SK-MEL-5 (cell line): Measurements from ENCODE around the gene ACSF3. TPM values are rescaled to one million over a fixed set of nuclear protein-coding genes. Genes with fewer than 3 reads are reported as not detected.

ENCODE experiments used
- DNase-seq: peaks from one replicate; pipeline ENCODE4 v3.0.0-alpha.2; 2016; ENCODE audit warnings: low read depth, low spot score
- in situ Hi-C: cut with HindIII; loops from 2 replicates; pipeline ENCODE4 v1.10.0; 2016; ENCODE audit warnings: low sequenced_read_pairs, high pct_unique_total_duplicates, low pct_unique_long_range_greater_than_20kb
- total RNA-seq: library from RNA; depleted of rRNA; stranded (reverse); fragments of >200 nt; shearing (Covaris generic); gene quantifications from 2 replicates; pipeline ENCODE4 v1.2.3, GENCODE V29; 2014

ACSF3 gene
- total RNA-seq, 1 experiment from 2014 or later, result 20.6 TPM

DNA sequence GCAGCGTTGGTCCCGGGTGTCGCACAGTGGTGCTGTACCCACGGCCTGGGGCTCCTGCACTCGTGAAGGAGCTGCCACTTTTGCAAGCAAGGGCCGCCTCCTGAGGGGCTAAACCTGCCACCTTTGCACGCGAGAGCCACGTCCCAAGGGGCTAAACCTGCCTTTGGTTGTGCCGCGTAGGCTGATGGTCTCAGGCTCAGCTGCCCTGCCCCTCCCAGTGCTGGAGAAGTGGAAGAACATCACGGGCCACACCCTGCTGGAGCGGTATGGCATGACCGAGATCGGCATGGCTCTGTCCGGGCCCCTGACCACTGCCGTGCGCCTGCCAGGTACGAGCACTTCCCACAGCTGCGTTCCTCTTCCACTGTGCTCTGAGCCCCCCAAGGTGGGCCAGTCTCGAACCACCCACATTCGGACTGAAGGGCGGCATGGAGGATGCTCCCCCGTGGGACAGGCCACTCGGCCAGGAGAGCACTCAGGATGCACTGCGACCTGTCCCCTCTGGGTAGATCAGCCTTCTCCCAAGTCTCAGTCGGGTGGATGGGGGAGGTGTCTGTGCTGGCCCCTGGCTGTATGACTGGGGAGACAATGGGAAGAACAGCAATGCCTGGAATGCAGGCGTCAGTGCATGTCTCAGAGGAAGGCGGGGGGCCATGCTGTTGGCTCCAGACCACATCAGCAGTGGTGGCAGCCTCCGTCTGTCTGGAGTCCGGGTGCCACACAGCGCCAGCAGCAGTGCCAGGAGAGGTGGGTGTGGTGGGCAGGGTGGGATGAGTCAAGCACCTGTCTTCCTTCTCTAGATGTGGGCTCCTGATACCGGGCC lies 20.7 kb downstream of the ACSF3 start:
- no peak for DNase-seq
- in situ Hi-C loops, result no loop called here

DNA sequence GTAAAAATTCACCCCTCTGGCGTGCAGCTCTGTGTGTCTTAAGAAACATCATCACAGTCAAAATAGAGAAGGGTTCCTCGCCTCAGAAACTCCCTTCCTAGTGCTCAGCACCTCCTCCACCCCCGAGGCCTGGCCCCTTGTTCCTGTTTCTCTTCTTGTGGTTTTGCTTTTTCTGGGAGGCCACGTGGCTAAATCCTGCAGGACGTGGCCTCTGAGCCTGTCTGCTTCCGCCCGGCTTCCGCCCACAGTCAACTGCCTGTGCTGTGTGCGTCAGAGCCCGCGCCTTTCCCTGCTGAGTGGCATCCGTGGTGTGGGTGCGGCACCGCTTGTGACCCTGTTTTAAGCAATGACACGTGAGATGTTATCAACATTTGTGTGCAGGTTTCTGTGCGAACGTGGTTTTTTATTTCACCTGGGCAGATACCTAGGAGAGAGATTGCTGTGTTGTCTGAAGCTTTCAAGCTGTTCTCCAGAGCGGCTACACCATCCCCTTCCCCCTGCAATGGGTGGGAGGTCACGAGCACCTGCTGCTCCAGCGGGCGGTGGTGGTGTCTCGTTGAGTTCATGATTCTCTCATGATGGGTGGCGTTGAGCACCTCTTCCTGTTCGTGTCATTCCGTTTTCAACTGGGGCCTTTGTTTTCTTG lies 21.7 kb downstream of the ACSF3 start:
- no peak for DNase-seq
- in situ Hi-C loops, result no loop called here

DNA sequence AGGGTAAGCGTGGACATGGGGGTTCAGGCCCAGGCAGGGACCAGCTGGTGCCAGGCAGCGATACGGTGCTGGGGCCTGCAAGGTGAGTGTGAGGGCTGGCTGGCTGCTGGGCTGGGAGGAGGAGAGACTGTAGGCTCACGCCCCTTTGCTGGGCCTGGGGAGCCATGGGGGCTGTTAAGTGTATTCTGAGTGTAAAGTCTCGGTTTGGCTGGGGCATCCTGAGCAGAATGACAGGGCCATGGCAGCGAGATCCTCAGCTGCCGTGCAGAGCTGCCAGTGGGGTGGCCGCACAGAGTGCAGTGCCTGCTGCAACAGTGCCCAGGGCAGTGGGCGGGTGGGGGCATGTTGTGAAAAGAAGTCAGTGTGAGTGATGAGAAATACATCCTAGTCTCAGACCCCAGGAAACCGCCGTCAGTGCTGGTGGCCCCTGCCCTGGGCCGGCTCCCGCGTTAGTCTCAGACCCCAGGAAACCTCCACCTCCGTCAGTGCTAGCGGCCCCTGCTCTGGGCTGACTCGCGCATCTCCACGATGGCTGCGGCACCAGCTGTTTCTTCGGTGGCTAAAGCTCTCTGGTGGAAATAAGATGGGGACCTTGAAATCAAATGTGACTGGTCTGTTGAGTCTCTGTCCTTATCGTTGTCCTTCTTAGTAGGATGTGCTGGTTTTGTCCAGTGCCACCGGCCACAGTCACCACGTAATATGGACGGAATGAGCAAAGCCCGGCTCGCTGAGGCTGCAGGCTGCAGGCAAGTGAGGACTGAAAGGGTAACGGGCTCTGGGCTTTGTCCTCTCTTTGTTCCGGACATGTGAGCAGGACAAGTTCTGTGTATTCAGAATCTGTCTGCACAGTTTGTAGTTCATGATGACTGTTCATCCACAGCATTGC lies 22.9 kb downstream of the ACSF3 start:
- DNase-seq, result no peak
- in situ Hi-C loops, result no loop called here

DNA sequence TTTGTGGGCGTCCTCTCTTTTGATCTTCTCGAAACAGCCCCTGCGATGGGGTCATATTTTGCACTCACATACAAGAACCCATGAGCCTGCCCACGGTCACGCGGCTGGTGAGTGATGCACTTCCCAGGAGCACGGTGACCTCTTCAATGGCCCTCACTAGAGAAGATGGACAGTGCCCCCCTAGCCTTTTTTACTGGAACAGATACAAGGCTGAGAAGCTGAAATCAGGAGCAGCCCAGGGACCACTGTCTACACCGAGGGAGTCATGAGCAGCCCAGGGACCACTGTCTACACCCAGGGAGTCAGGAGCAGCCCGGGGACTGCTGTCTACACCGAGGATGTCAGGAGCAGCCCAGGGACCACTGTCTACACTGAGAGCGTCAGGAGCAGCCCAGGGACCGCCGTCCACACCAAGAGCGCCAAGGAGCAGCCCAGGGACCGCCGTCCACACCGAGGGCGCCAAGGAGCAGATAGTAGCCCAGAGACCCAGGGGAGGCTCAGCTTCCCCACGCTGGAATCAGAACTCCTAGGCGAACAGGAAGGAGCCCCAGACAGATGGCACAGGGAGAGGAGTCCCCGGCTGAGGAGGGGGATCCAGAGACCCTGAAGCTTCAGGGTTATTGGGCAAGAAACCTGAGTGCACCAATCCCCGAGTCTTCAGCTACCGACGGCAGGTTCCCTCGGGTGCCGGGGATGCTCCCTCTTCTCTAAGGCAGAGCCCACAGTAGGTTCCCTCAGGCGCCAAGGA lies 23.7 kb downstream of the ACSF3 start:
- DNase-seq, result no peak
- in situ Hi-C loops, result no loop called here

DNA sequence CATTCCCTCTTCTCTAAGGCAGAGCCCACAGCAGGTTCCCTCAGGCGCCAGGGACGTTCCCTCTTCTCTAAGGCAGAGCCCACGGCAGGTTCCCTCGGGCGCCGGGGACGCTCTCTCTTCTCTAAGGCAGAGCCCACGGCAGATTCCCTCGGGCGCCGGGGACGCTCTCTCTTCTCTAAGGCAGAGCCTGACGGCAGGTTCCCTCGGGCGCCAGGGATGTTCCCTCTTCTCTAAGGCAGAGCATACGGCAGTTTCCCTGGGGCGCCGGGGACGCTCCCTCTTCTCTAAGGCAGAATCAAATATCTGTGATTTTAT lies 24.3 kb downstream of the ACSF3 start:
- no peak for DNase-seq
- in situ Hi-C loops, result no loop called here

DNA sequence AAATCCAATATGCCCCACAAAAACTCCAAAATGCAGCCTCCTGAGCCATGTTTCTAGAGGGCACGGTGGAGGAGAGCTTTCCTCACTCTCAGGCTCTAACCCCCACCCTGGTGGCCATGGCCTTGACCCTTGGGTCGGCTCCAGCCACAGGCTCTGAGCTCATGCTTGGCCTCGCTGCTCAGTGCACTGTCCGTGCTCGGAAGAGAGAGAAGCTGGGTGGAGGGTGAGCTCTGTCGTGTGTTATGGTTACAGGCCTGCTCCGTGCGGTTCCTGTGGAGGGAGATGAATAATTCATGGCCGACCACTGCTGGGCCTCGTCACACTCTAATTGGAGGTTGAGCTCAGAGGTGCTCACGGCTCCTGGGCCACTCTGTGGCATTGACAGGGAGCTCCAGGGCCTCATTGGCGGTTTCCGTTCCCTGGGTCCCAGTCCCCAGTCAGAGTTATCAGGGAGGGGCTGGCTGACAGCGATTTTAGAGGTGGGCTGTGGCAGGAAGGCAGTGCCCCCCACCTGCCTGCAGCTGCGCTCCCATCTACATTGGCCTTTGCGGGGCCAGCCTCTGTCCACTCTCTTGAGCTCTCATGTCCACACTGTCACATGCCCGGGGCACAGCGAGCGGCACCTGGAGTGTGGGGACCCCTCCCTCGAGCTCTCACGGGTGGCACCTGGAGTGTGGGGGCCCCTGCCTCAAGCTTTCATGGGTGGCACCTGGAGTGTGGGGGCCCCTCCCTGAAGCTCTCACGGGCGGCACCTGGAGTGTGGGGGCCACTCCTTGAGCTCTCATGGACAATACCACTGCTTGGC lies 24.9 kb downstream of the ACSF3 start:
- no peak for DNase-seq
- in situ Hi-C loops, result no loop called here

DNA sequence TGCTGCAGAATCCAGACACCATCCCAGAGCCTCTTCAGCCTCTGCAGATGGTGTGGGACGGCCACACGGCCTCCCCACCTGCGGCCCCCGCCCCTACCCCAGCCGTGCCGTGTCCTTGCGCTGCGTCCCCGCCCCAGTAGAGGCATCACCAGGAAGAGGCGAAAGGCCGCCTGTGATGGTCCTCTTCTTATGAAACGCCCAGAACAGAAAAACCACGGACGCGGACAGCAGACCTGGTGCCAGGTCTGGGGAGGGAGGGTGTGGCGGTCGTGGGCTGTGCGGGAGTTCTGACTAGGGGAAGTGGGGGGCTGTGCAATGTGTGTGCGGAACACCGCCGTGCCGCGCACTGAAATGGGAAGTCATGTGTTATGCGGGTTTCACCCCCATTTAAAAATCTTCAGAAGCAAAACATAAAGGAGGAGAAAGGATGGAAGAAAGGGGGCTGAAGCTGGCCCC lies 25.5 kb downstream of the ACSF3 start:
- in situ Hi-C loops, result no loop called here
- DNase-seq, result no peak

DNA sequence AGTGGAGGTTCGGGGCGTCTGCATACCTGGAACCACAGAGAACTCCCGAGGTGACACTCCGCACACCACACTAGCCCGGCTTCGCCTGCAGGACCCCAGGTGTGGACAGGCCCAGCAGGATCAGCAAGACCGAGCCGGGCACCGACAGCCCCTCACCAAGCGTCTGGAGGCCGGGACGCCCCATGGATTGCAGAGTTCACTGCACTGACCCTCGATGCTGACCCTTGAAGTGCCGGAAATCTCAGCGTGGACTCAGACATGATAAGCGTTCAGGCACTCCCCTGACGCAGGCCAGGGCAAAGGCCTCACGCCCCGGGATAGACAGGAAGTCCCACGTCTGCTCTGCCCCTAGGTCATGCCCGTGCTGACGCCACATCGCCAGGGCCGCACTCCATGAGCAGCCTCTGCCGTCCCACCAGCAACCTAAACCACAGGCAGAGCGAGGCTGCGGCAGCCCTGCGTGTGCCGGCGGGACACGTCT lies 26.0 kb downstream of the ACSF3 start:
- in situ Hi-C loops, result no loop called here
- no peak for DNase-seq

DNA sequence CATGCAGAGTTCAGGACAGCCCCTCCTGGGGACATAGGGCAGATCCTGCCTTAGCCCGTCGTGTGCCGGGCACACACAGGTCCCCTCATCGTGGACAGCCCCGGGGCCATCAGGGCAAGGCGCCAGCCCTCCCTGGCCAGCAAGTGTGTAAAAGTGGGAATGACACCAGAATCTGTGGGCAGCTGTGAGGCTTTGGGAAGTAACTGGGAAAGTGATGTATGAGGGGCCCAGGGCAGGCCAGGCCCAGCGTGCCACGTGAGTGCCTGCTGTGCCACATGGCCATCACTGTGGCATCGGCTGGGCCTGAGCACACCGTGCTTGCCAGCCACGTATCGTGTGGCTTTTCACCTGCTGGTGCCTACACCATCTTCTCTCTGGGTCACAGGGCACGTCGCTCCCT lies 26.6 kb downstream of the ACSF3 start:
- in situ Hi-C loops, result no loop called here
- no peak for DNase-seq

DNA sequence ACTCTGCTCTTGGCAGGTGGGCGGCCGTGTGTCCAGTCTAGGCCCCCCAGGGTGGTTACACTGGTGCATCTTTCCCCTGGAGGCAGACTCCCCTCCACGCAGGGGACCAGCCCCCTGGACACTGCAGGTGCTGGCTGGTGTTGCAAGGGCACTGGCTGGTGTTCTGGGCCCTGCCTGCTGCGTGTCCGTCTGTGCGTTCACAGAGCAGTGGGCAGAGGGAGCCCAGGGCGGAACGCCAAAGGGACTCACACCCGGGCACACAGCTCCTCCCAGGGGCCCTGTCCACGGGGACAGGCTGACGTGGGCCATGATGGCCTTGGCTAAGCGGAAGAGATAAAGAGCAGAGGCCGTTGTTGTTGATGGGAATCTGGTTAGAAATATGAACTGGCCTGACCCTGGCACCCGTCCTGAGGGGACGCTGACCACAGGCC lies 27.3 kb downstream of the ACSF3 start:
- in situ Hi-C loops, result no loop called here
- DNase-seq, result no peak

DNA sequence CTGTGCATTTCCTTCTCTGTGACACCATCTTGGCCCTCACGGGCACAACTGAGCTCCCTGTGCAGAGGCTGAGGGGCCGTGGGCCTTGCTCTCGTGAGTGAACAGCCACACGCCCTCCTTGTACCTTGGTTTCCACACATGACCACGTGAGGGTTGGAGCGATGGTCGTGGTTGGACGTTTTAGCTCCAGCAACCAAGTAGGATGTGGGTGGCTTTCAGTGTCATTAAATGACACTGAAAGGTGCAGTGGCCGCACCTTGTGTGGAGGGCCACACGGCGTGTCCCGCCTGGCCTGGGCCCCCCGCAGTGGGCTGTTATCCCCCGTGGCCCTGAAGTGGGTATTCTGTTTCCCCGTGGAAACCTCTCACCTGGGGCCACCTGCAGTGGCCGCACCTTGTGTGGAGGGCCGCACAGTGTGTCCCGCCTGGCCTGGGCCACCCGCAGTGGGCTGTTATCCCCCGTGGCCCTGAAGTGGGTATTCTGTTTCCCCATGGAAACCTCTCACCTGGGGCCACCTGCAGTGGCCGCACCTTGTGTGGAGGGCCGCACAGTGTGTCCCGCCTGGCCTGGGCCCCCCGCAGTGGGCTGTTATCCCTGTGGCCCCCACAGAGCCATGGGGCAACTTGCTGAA lies 28.2 kb downstream of the ACSF3 start:
- DNase-seq, result no peak
- in situ Hi-C loops, result no loop called here

DNA sequence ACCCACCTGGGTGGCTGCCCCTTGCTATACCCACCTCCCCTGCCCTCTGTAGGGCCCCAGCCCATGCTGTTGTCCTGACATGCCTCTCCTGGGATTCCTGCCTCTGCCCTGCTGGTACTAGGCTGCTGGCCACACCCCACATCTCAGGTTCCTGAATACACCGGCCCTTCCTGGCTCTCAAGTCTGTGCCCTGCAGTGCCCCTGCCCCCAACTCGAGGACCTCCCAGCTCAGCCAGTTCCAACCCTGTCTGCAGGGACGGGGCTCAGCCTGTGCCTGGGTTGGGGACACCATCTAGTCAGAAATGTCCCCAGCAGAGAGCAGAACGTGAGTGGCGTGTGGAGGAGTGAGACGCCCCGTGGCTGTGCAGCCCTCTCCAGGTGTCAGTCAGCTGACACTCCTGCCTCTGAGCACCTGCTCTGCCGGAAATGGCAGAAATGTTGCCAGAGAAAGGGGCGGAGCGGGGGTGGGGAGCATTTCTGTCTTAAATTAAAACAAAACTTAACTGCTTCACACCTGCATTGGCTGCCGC lies 28.7 kb downstream of the ACSF3 start:
- in situ Hi-C loops, result no loop called here
- DNase-seq, result no peak

DNA sequence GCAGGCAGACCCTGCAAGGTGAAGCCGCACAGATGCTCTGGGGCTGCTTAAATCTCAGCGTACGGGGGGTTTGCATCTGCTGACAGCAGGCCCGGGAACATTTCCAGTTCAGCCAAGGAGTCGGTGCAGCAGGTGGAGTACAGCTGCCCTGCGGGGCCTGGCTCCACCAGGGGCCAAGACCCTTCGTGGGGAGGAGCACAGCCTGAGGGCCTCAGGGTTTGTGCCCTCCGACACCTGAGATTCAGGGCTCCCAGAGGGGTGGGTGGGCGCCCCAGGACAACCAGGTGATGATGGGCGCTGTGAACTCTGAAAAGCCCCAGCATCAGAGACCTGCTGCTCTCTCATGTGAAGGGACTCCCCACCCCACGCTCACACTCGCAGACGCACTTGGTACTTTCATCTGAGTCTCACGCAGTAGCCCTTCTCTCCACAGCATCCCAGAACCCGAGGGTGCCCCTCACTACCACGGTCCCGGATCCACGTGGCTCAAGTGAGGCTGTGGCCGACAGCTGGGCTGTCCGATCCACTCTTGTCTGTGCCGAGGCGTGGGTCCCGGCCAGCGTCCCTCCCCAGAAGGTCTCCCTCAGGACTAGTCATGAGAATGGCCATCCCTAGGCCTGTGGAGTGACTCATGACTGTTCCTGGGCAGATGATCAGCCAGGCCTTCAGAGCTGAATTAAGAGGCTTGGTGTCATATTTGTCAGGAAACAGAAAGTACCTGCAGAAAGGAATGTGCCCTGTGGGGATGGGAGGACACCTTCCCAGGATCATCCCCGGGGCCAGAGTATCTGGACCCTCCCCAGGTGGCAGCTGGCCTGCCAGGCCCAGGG lies 29.6 kb downstream of the ACSF3 start:
- in situ Hi-C loops, result no loop called here
- DNase-seq, result no peak

DNA sequence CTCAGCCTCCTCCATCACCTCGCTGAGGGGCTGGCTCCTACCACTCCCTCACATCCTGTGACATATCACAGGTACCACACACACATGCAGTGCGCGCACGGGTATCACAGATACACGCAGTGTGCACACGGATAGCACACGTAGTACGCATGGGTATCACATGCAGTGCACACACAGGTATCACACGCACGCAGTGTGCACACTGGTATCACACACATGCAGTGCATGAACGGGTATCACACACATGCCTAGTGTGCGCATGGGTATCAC lies 30.1 kb downstream of the ACSF3 start:
- no peak for DNase-seq

DNA sequence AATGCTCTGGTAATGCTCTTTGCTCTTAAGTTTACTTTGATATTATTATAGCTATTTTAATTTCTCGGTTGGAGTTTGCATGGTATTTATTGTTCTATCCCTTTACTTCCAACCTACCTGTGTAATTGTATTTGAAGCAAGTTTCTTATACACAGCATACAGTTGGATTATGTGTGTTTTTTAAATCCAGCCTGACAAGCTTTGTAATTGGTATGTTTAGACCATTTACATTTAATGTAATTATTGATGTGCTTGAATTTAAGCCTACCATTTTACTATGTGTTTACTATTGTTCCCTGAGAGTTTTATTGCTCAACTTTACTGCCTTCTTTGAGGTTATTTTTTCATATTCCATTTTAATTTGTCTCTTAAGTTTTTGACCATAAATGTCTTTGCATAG lies 35.7 kb downstream of the ACSF3 start:
- in situ Hi-C loops, result no loop called here
- DNase-seq, result no peak

More for the DNA sequence above, 30.1 kb downstream of the ACSF3 start:
- in situ Hi-C loops, result no loop called here

DNA sequence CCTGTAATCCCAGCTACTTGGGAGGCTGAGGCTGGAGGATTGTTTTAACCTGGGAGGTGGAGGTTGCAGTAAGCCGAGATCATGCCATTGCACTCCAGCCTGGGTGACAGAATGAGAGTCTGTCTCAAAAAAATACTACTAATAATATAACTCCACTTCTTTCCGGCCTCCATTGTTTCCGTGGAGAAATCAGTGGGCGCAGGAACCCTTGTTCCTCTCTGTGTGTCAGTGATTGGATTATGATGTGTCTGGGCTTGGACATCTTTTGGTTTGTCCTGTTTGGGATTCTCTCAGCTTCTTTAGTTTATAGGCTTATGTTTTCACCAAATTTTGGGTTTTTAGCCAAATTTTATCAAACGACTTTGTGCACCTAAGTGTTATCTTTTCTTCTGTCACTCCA lies 36.8 kb downstream of the ACSF3 start:
- no peak for DNase-seq
- in situ Hi-C loops, result no loop called here
